BJ (cell line): ENCODE data around the gene EZH2. TPM values are rescaled to one million over a fixed set of nuclear protein-coding genes. Genes with fewer than 3 reads are reported as not detected.
A peak's percentile ranks its signal among the peaks of the same experiment; 100 is the strongest.

Experiments
- CTCF ChIA-PET: fragments of 350-600 bp; formaldehyde crosslinking; extraction: SDS; loops from one replicate; lab custom pipeline; 2021; ENCODE audit warnings: antibody characterized with exemption, inconsistent platforms; lab: Yijun Ruan, JAX
- POLR2A ChIA-PET: fragments of 300-600 bp; sonication (Branson Sonifier 250); formaldehyde crosslinking; extraction: SDS; loops from one replicate; lab custom pipeline; 2021; ENCODE audit warnings: antibody characterized with exemption; lab: Charles Lee
- DNase-seq: peaks from one replicate; pipeline ENCODE4 v3.0.0-alpha.2; 2011; ENCODE audit warnings: low read depth
- H3K27me3 ChIP-seq: 2 replicates; pipeline ENCODE4 v1.6.0; 2011; ENCODE audit warnings: low read length; ENCODE audit not compliant: control insufficient read depth, insufficient read depth
- H3K36me3 ChIP-seq: 2 replicates; pipeline ENCODE4 v1.5.1; 2011; ENCODE audit warnings: low read length; ENCODE audit not compliant: control insufficient read depth, insufficient read depth
- H3K4me3 ChIP-seq: 2 replicates; pipeline ENCODE4 v1.5.1; 2011; ENCODE audit warnings: low read depth, mild to moderate bottlenecking, control low read depth, low read length
- CTCF ChIP-seq: IDR thresholded peaks from 2 replicates; pipeline ENCODE4 v1.5.1; 2011; ENCODE audit warnings: low read depth, mild to moderate bottlenecking, control low read depth, inconsistent platforms, low read length, moderate library complexity; ENCODE audit not compliant: insufficient read depth
- polyA plus RNA-seq: library from polyadenylated mRNA; depleted of rRNA; stranded (reverse); fragments of >200 nt; gene quantifications from 2 replicates; pipeline ENCODE4 v1.2.3, GENCODE V29; 2011

Gene EZH2
- polyA plus RNA-seq, 1 experiment: 11.0 TPM

GRCh38 chr7:148888300-148888699 is 4.2 kb upstream of the EZH2 start:
- H3K4me3 ChIP-seq: no peak overlapping the region
- no peak for DNase-seq
- H3K36me3 ChIP-seq: no peaks in the 10 kb centered on the region
- POLR2A ChIA-PET: no interaction called here
- H3K27me3 ChIP-seq: no peaks in the 10 kb centered on the region
- CTCF ChIA-PET: interaction anchor here (1.7 kb wide), 1 partner anchor 24 kb away, joined by 3 read pairs; no protein-coding TSS in a partner anchor
- no peak for TF ChIP-seq CTCF

GRCh38 chr7:148886844-148887243 is 2.8 kb upstream of the EZH2 start:
- no peak for TF ChIP-seq CTCF
- ChIA-PET POLR2A (no interaction called here), CTCF (interaction anchor here (0.6 kb wide), 1 partner anchor 56 kb away, joined by 3 read pairs; no protein-coding TSS in a partner anchor)
- Histone ChIP-seq H3K36me3 (no peaks in the 10 kb centered on the region), H3K4me3 (no peak overlapping the region), H3K27me3 (no peaks in the 10 kb centered on the region)
- DNase-seq: no peak

GRCh38 chr7:148884299-148885022 is 370 bp upstream of the EZH2 start:
- no peaks in the 10 kb centered on the region for H3K27me3 ChIP-seq
- peak; percentile 39 for DNase-seq
- ChIA-PET CTCF (interaction anchor here (0.6 kb wide), 1 partner anchor 171 kb away, joined by 3 read pairs; no protein-coding TSS in a partner anchor), POLR2A (no interaction called here)
- H3K36me3 ChIP-seq: no peaks in the 10 kb centered on the region
- TF ChIP-seq CTCF: no peak
- H3K4me3 ChIP-seq: peak overlapping the region; percentile 73

GRCh38 chr7:148883266-148884048 is 634 bp downstream of the EZH2 start:
- no peak for TF ChIP-seq CTCF

GRCh38 chr7:148882841-148883265 is 1.2 kb downstream of the EZH2 start:
- CTCF ChIA-PET: interaction anchor here (0.8 to 1.5 kb wide), 2 partner anchors 10 to 84 kb away, joined by 3 read pairs; no protein-coding TSS in a partner anchor
- Histone ChIP-seq H3K36me3 (no peaks in the 10 kb centered on the region), H3K4me3 (peak overlapping the region; percentile 73), H3K27me3 (no peaks in the 10 kb centered on the region)
- no peak for DNase-seq
- POLR2A ChIA-PET: no interaction called here
- no peak for TF ChIP-seq CTCF

More at GRCh38 chr7:148883266-148884048, 634 bp downstream of the EZH2 start:
- ChIA-PET CTCF (interaction anchor here (0.8 to 1.5 kb wide), 2 partner anchors 10 to 83 kb away, joined by 3 read pairs; no protein-coding TSS in a partner anchor), POLR2A (no interaction called here)
- Histone ChIP-seq H3K36me3 (no peaks in the 10 kb centered on the region), H3K27me3 (no peaks in the 10 kb centered on the region), H3K4me3 (peak overlapping the region; percentile 73)
- DNase-seq: no peak
